ENCODE data around the gene SMIM41.

- TF ChIP-seq CTCF (IDR thresholded peaks at IDR 0.05) (no peak), MYC (IDR thresholded peaks at IDR 0.05; ENCODE audit: borderline replicate concordance, low read length) (no peak), PBX3 (IDR thresholded peaks at IDR 0.05) (no peak), MAZ (IDR thresholded peaks at IDR 0.05; ENCODE audit: borderline replicate concordance, low read depth, low read length) (no peak), SMC3 (IDR thresholded peaks at IDR 0.05) (no peak)
These were observed 22.5 kb upstream of the SMIM41 start for GRCh38 chr12:52056801-52057637.
